HepG2 (cell line): ENCODE measurements around the gene PPP1R3A. TPM values are rescaled to one million over a fixed set of nuclear protein-coding genes. Genes with fewer than 3 reads are reported as not detected.

Experiments used
- ATAC-seq: fragments of 200-7000 bp; cut with Tn5 transposase; 3 replicates; pipeline ENCODE4 v1.9.1; 2020; ENCODE audit warnings: mild to moderate bottlenecking, moderate library complexity
- BruUV-seq: library from RNA; stranded (reverse); fragments of 400-500 nt; replicated peaks from 2 replicates; lab custom pipeline; 2021; lab: Mats Ljungman, UMichigan
- CTCF ChIA-PET: fragments of 300-600 bp; formaldehyde crosslinking; extraction: SDS; loops from one replicate; lab custom pipeline; 2021; ENCODE audit warnings: low total read pairs, inconsistent platforms, low intra/inter-chr PET ratio; lab: Yijun Ruan, JAX
- POLR2A ChIA-PET: fragments of 350-600 bp; sonication (Branson Sonifier 250); formaldehyde crosslinking; loops from one replicate; lab custom pipeline; 2020; ENCODE audit warnings: antibody characterized with exemption, inconsistent platforms; lab: Yijun Ruan, JAX
- DNase-seq: peaks from one replicate; pipeline ENCODE4 v3.0.0-alpha.2; 2015; ENCODE audit warnings: low spot score
- FAIRE-seq: peaks from 3 replicates; lab custom pipeline; 2011; peaks lifted over from hg19 to GRCh38; lab: Jason Lieb, UNC
- H2AFZ ChIP-seq: one replicate; pipeline ENCODE4 v1.6.1; 2011; ENCODE audit warnings: low read length, inconsistent platforms
- H3K27ac ChIP-seq: fragments of 300-600 bp; 3 replicates; pipeline ENCODE4 v1.8.0; 2011; ENCODE audit warnings: mixed run types, mild to moderate bottlenecking, mixed read lengths, low read length, inconsistent platforms; ENCODE audit not compliant: insufficient read depth; ENCODE audit errors: extremely low read length
- H3K27me3 ChIP-seq, 2 experiments: fragments of 200-600 bp in 1 of 2; 2 replicates in 1 of 2; 3 replicates in 1 of 2; pipeline versions ENCODE4 v1.6.0 to v1.8.0; 2011; ENCODE audit warnings: low read length in 2 of 2, mild to moderate bottlenecking in 2 of 2, moderate library complexity in 2 of 2, inconsistent platforms in 1 of 2; ENCODE audit not compliant: insufficient read depth in 2 of 2, control insufficient read depth in 1 of 2
- H3K36me3 ChIP-seq, 2 experiments: fragments of 200-600 bp in 1 of 2; replicated peaks in 1 of 2; 2 replicates in 1 of 2; 3 replicates in 1 of 2; pipeline versions ENCODE4 v1.5.1 to v1.8.0; 2011; ENCODE audit warnings: low read length in 2 of 2, inconsistent platforms in 1 of 2; ENCODE audit not compliant: insufficient read depth in 2 of 2, control insufficient read depth in 1 of 2
- H3K4me1 ChIP-seq: 2 replicates; pipeline ENCODE4 v1.5.1; 2012; ENCODE audit warnings: low read length, inconsistent platforms; ENCODE audit not compliant: insufficient read depth
- H3K4me2 ChIP-seq: 2 replicates; pipeline ENCODE4 v1.6.0; 2011; ENCODE audit warnings: low read depth, low read length, inconsistent platforms
- H3K4me3 ChIP-seq, 3 experiments: fragments of 200-600 bp in 1 of 3; sonication (generic), shearing (Covaris generic) in 1 of 3; replicated peaks in 1 of 3; 2 replicates each; pipeline ENCODE4 v1.5.1; 2011 to 2016; ENCODE audit warnings: low read length in 3 of 3, inconsistent platforms in 2 of 3, low read depth in 2 of 3, mild to moderate bottlenecking in 2 of 3, control low read depth in 1 of 3, mixed read lengths in 1 of 3; ENCODE audit not compliant: insufficient read depth in 1 of 3
- H3K79me2 ChIP-seq: one replicate; pipeline ENCODE4 v1.6.1; 2011; ENCODE audit warnings: low read length, inconsistent platforms; ENCODE audit not compliant: insufficient read depth
- H3K9ac ChIP-seq: 2 replicates; pipeline ENCODE4 v1.6.0; 2011; ENCODE audit warnings: mild to moderate bottlenecking, low read depth, low read length, inconsistent platforms; ENCODE audit not compliant: insufficient read depth
- H3K9me3 ChIP-seq: 2 replicates; pipeline ENCODE4 v1.5.1; 2012; ENCODE audit warnings: mild to moderate bottlenecking, low read length
- H4K20me1 ChIP-seq: 2 replicates; pipeline ENCODE4 v1.6.0; 2011; ENCODE audit warnings: inconsistent platforms, mild to moderate bottlenecking, low read length, moderate library complexity; ENCODE audit not compliant: insufficient read depth
- ATF7 ChIP-seq, 2 experiments: fragments of 450-650 bp in 1 of 2; sonication (generic) in 1 of 2; formaldehyde crosslinking in 1 of 2; IDR thresholded peaks; 2 replicates each; pipeline versions ENCODE4 v1.4.0 to v1.6.1; 2016 to 2020; ENCODE audit warnings: antibody characterized with exemption in 1 of 2, mild to moderate bottlenecking in 1 of 2, missing genetic modification reagents in 1 of 2
- CHD2 ChIP-seq: IDR thresholded peaks from 2 replicates; pipeline ENCODE4 v1.6.1; 2011; ENCODE audit warnings: low read depth, low read length, improper control_type of control experiment
- ERF ChIP-seq: IDR thresholded peaks from 2 replicates; pipeline ENCODE4 v1.6.1; 2018; ENCODE audit warnings: missing biosample characterization, missing genetic modification reagents
- PITX1 ChIP-seq: sonication (generic); formaldehyde crosslinking; IDR thresholded peaks from 2 replicates; pipeline ENCODE4 v1.5.1; 2020; ENCODE audit warnings: mild to moderate bottlenecking, missing genetic modification reagents
- PRPF4 ChIP-seq: fragments of 200-400 bp; formaldehyde crosslinking; IDR thresholded peaks from 2 replicates; pipeline ENCODE4 v1.6.1; 2016; ENCODE audit warnings: low read length, low read depth; ENCODE audit not compliant: poor library complexity, severe bottlenecking
- TCF12 ChIP-seq, 2 experiments: fragments of 450-650 bp in 1 of 2; sonication (generic) in 1 of 2; formaldehyde crosslinking in 1 of 2; IDR thresholded peaks; 2 replicates each; pipeline versions ENCODE4 v1.6.1 to v1.8.0; 2017 to 2022; ENCODE audit warnings: antibody characterized with exemption in 1 of 2, mild to moderate bottlenecking in 1 of 2, missing genetic modification reagents in 1 of 2, moderate library complexity in 1 of 2
- ZBTB1 ChIP-seq: sonication (generic); formaldehyde crosslinking; IDR thresholded peaks from 2 replicates; pipeline ENCODE4 v1.4.0; 2020; ENCODE audit warnings: missing genetic modification reagents, borderline replicate concordance
- ZNF10 ChIP-seq: sonication (generic); formaldehyde crosslinking; IDR thresholded peaks from 2 replicates; pipeline ENCODE4 v1.4.0; 2020; ENCODE audit warnings: mild to moderate bottlenecking, low read depth, missing genetic modification reagents, borderline replicate concordance
- ZNF318 ChIP-seq: sonication (generic); formaldehyde crosslinking; IDR thresholded peaks from 2 replicates; pipeline ENCODE4 v1.4.0; 2020; ENCODE audit warnings: mild to moderate bottlenecking, missing genetic modification reagents
- ZNF333 ChIP-seq: sonication (generic); formaldehyde crosslinking; IDR thresholded peaks from 2 replicates; pipeline ENCODE4 v1.4.0; 2020; ENCODE audit warnings: mild to moderate bottlenecking, missing genetic modification reagents, borderline replicate concordance
- ZNF550 ChIP-seq: sonication (generic); formaldehyde crosslinking; IDR thresholded peaks from 2 replicates; pipeline ENCODE4 v1.4.0; 2020; ENCODE audit warnings: mild to moderate bottlenecking, missing genetic modification reagents, borderline replicate concordance
- WGBS: methylation state at CpG from one replicate; pipeline ENCODE4 v1.1.6; 2017; ENCODE audit warnings: low lambda C conversion rate; 5-methylcytosine and 5-hydroxymethylcytosine counted together
- in situ Hi-C: cut with HindIII; loops from 2 replicates; pipeline ENCODE4 v1.10.0; 2017; ENCODE audit warnings: low pct_unique_long_range_greater_than_20kb; ENCODE audit not compliant: extremely low pct_ligation_motif_present
- intact Hi-C: fragments of 100-400 bp; cut with micrococcal nuclease; formaldehyde crosslinking; loops from one replicate; pipeline ENCODE4 v1.10.0; 2022; ENCODE audit not compliant: unreplicated experiment
- polyA plus RNA-seq, 8 experiments: library from polyadenylated mRNA; depleted of rRNA in 3 of 8; stranded (reverse) in 7 of 8; unstranded in 1 of 8; fragments of >200 nt; fragmentation: Illumina TruSeq in 4 of 8; extraction: Trizol in 4 of 8; gene quantifications; 2 replicates each; pipeline versions ENCODE4 v1.2.1 to v1.2.3, GENCODE V29; 2011 to 2016; ENCODE audit warnings: low read depth in 4 of 8, missing spikeins in 1 of 8, mixed read lengths in 1 of 8; ENCODE audit not compliant: insufficient read depth in 1 of 8
- total RNA-seq, 5 experiments: library from RNA; depleted of rRNA; stranded (reverse); fragments of >200 nt; fragmentation: Illumina TruSeq; extraction: Trizol; gene quantifications; 2 replicates each; pipeline ENCODE4 v1.2.3, GENCODE V29; 2016; ENCODE audit warnings: low read depth in 1 of 5

PPP1R3A gene
- total and polyA plus RNA-seq, 2 of the 13 experiments (the other 11 are each of a cell fraction or from before 2014, with no cell fraction given): not detected

- H3K36me3 ChIP-seq: no peaks in the 10 kb centered on the region
- in situ Hi-C loops: no loop called here
- H3K79me2 ChIP-seq: no peaks in the 10 kb centered on the region
- WGBS: 0% methylated on average over 1 of the region's 2 CpGs
- no peaks in the 10 kb centered on the region for H3K27me3 ChIP-seq
- intact Hi-C loops: no loop called here
- no peaks in the 10 kb centered on the region for H4K20me1 ChIP-seq
- FAIRE-seq: no peak
- ATAC-seq: no peak
- POLR2A ChIA-PET: no interaction called here
- H2AFZ ChIP-seq: no peak overlapping the region
- no peak for DNase-seq
- no peak overlapping the region for H3K9ac ChIP-seq
- no peak overlapping the region for H3K27ac ChIP-seq
- CTCF ChIA-PET: no interaction called here
- H3K4me2 ChIP-seq: no peak overlapping the region
- no peaks in the 10 kb centered on the region for H3K4me1 ChIP-seq
- H3K9me3 ChIP-seq: peaks cover 38% of the 10 kb centered on the region
- no TSS peak for BruUV-seq
- TF ChIP-seq ATF7 (IDR thresholded peaks at IDR 0.05) (no peak), ATF7 (CRISPR knock-in tag; IDR thresholded peaks at IDR 0.05) (no peak), ZNF10 (CRISPR knock-in tag) (no peak), ERF (CRISPR knock-in tag) (no peak)
- H3K4me3 ChIP-seq: no peak overlapping the region
These were observed 18.2 kb upstream of the PPP1R3A start for GRCh38 chr7:113936982-113937381.

GRCh38 chr7:113936535-113936934, 17.7 kb upstream of the PPP1R3A start:
- Histone ChIP-seq H3K4me1 (no peaks in the 10 kb centered on the region), H3K79me2 (no peaks in the 10 kb centered on the region), H3K27ac (no peak overlapping the region), H3K4me2 (no peak overlapping the region), H3K27me3 (no peaks in the 10 kb centered on the region), H4K20me1 (no peaks in the 10 kb centered on the region), H3K9me3 (peaks cover 42% of the 10 kb centered on the region), H3K36me3 (no peaks in the 10 kb centered on the region), H2AFZ (no peak overlapping the region), H3K9ac (no peak overlapping the region), H3K4me3 (no peak overlapping the region)
- POLR2A ChIA-PET: no interaction called here
- CTCF ChIA-PET: no interaction called here
- ATAC-seq: no peak
- no TSS peak for BruUV-seq
- in situ Hi-C loops (no loop called here), intact Hi-C loops (no loop called here)
- no peak for FAIRE-seq
- 0% methylated on average over 1 of the region's 3 CpGs for WGBS
- no peak for DNase-seq
- TF ChIP-seq PRPF4: no peak
- no peak for TF ChIP-seq ZNF333
- no peak for TF ChIP-seq PITX1 (CRISPR knock-in tag)
- no peak for TF ChIP-seq TCF12 (IDR thresholded peaks at IDR 0.05)
- TF ChIP-seq TCF12 (CRISPR knock-in tag; IDR thresholded peaks at IDR 0.05): no peak
- no peak for TF ChIP-seq ZBTB1 (CRISPR knock-in tag)
- TF ChIP-seq CHD2: no peak
- TF ChIP-seq ZNF318: no peak
- TF ChIP-seq ZNF550 (CRISPR knock-in tag): no peak
